ENCODE data around the gene KLC1.
A peak's percentile ranks its signal among the peaks of the same experiment; 100 is the strongest.

KLC1 gene

DNA sequence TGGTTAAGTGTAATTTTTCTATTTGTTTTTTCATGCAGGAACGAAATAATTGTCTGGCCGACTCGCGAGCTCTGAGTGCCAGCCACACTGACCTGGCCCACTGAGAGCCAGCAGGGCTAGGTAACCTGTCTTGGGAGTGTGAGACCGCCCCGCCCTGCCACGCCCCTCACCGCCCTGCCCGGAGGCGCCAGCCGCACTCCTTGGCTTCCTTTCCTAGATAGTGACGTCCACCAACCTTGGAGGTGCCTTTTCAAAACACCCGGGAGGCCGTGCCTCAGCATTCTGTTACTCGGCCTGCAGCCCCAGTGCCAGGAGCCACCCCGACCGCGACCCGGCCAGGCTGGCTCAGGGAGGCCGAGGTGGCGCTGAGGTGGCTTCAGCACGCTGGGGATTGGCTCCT is 64.5 kb downstream of the KLC1 start:
- no peak for DNase-seq

DNA sequence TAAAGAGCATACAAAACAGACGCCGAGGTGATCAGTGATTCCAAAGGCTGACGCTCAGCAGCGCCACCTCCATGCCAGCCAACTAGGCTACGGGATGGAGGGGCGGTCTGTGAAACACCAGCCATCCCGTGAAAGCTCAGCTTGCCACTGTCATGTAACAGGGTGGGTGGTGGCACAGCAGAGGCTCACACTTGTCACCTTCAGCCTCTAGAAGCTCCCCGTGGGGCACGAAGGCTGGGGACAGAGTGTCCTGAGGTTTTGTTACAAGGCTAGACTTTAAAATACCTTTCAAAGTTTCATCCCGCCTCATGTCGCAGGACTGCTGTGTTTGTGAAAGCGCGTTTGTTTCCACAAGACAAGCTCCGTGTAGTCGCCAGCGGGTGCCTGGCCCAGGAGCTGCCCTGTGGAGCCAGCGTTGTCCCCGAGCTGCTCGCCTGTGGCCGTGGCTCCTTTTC is 65.6 kb downstream of the KLC1 start:
- no peak for DNase-seq

DNA sequence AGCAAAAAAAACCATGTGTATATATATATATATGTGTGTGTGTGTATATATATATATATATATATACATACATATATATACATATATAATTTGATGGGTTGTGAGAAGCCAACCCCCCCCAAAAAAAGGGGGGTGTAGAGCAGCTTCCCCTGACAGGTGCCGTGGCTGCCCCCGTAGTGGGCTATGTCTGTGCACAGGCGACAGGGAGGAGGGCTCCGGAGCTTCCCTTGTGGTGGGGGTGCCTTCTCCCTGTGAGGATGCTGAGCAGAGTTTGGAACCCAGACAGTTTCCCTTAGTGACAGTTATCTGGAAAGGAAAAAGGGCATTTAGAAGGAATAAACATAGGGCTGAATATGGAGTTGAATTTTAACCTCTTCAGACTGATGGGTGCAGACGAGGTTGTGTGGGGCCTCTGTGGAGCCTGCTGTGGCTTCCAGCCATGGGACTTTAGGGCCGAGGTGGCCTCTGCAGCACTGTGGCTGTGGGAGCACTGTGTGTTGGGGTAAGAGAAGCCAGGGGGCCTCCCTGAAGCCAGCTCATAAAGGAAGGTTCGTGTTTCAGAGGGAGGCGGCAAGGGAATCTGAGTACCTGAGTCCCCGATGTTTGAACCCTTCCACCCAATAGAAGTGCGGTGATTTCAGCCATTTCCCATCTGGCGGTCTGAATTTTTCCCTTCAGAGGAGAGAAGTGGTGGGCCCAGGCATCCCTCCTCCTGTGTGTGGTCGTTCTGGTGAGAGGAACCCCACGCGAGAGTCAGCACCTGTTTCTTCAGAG is 66.5 kb downstream of the KLC1 start:
- peak; percentile 41 for DNase-seq

DNA sequence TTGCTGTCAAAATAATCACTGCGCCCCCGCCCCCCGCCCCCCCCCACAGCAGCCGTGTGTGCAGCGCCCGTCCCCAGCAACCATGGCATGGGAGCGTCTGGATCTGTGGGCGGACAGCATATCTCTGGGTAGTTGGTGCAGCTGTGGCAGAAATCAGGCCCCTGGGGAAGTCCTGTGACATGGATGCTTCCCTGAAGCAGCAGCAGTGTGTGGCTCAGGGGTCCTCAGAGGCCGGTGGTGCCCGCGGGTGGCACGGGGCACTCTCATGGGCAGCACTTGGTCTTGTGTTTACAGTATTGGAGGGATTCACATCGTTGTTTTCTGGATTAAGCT is 67.0 kb downstream of the KLC1 start:
- no peak for DNase-seq

DNA sequence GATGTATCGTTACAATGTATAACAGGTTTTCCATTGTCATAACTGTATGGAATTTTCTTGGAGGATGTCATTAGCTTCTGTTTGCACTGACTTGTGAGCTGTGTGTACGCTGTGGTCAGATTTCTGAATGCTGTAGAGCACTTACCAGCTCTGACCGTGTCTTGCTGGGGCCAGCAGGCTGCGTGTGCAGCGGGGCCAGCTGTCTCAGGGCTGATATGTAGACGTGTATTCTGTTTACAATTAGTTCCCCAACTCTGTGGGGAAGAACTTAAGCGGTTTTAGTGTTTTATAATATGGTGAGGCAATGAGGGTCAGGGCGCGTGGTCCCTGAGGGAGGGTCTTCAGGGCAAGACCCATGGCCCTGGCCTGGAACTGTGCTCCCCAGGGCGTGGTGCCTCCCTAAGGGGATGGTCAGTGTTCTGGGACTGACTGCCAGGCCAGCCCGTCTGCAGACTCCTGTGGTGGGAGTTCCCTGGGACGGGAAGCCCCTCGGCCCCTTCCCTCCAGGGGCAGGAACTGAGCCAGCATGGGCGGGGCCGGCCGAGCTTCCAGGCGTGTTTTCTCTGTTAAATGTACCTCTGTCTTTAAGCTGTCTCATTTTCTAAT is 67.6 kb downstream of the KLC1 start:
- peak; percentile 58 for DNase-seq

DNA sequence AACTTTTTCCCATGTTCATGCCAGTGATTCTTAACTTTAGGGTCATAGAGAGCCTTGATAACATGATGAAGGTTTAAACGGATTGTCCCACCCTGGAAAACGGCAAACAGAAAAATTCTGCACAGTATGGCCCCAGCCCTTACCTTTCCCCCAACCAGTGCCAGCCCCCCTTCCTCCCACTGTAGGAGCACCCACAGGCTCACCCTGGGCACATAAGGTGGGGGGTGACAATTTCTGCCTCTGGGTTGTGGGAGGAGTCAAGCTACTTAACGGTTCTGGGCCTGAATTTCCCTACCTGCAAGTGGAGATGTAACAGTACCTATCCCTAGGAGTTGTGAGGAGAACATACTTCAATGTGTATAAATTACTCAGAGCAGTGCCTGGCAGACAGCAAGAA is 68.2 kb downstream of the KLC1 start:
- DNase-seq, result no peak

DNA sequence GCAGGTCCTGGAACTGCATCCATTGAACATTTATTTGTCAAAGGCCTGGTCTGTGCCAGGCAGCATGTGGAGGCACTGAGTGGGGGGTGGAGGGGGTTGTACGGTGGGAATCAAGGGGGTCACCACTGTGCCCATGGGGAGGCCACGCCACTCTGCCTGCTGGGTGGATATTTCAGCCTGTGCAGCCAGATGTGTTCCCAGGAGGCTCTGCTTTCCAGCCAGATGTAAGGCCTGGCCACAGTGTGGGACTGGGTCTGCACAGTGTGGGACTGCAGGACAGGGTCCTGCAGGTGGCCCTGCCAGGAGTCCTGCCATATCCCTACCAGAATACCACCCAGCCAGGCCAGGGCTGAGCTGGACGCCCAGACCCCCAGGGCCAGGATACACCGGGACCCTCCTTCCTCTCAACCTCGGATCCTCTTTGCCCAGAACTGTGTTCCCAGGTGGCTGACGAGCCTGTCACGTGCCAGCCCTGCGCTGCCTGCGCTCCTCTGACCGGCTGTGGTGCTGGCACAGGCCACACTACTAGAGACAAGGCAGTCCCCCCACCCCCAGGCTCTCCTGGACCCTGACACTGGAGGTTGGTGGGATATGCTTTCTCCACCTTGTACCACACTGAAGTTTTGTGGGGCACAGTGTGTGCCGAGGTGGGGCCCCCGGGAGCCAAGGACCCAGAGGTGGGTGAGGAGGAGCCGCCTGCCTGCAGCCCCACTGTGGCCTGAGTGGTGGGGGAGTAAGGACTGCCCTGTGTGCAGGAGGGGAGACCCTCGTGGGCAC is 68.8 kb downstream of the KLC1 start:
- peak; percentile 47 for DNase-seq

DNA sequence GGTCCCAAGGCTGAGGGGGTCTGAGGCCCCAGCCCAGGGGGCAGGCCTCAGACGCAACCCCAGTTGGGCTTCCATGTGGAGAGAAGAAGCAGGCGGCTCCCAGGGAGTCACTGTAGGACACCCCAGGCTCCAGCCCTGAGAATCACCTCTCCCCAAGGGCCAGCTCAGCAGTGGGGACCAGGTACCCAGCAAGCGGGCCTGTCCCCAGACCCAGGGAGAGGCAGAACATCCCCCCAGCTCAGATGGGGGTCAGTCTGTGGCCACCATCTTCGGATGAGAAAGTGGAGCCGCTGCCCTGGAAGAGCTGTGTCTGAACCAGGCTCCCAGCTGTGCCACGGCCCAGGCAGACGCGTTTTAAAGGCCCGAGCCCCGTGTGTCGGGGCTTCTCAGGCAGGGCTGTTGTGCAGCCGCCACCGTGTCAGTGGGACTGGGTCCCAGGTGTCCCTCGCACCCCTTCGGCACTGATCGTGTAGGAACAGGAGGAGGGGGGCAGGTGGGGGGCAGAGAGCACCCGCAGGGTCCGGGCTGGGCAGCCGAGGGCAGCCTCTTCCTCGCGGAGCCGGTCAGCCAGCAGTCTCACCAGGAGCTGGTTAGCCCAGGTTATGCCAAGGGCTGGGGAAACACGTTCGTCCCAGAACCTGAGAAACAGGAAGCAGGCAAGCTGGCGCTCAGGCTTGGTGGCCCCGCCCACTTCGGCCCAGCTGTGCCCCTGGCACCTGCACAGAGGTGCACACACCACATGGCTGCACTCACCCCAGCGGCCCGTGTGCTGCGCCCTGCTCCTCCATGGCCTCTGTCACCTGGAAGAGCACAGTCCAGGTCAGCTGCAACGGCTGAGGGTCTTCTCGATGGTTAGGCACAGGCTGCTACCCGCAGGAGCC is 69.6 kb downstream of the KLC1 start:
- peak; percentile 49 for DNase-seq

DNA sequence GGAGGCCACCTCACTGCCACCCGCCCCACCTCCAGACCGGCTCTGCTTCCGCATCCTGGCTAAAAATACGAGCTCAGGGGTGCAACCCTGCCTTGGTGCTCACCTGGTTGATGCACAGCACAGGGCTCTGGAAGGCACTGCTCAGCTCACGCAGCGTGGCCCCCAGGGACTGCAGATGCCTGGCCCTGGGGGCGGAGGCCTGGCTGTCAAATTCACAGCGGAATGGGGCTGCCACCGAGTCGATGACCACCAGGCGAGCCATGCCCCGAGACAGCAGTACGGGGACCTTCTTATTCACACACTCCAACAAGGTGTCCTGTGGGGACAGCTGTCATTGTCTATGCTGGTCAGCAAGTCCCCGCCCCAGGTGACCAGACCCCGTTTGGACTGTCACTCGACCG is 70.2 kb downstream of the KLC1 start:
- DNase-seq, result no peak

DNA sequence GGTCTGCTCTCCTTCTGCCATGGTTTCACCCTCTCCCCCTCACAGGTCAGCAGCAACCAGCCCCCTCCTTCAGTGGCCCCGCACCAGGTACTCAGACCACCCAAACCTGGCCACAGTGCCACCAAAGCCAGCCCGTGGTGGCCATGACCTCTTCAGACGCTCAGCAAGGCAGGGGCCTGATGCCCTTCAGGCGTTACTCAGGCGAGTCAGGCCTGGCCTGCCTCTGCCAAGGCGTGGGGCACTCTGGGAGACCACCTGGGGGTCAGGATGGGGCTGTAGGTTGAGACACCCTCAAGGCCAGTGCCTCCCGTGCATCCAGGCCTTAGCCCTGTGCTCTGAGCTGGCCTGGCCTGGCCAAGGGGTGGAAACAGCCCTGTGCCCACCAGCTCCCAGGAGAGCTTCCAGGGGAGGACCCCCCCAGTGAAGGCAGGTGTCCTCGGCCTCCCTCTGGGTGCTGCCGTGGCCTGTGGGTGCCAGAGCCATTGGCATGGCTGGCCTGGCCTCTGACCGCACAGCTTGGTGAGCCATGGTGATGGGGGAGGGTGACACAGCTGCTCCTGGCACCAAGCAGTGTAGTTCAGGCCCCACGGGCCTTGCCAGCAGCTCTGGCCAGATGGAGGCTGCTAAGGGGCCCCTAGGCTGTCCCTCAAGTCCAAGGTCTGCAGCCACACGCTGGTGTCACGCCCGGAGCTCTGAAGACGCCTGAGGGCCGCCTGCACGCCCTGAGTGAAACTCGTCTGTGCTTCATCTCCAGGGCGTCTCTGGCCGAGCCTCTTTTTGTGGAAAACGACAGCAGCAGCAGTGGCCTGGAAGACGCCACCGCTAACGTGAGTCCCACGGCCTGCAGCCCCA is 71.1 kb downstream of the KLC1 start:
- peak; percentile 47 for DNase-seq

DNA sequence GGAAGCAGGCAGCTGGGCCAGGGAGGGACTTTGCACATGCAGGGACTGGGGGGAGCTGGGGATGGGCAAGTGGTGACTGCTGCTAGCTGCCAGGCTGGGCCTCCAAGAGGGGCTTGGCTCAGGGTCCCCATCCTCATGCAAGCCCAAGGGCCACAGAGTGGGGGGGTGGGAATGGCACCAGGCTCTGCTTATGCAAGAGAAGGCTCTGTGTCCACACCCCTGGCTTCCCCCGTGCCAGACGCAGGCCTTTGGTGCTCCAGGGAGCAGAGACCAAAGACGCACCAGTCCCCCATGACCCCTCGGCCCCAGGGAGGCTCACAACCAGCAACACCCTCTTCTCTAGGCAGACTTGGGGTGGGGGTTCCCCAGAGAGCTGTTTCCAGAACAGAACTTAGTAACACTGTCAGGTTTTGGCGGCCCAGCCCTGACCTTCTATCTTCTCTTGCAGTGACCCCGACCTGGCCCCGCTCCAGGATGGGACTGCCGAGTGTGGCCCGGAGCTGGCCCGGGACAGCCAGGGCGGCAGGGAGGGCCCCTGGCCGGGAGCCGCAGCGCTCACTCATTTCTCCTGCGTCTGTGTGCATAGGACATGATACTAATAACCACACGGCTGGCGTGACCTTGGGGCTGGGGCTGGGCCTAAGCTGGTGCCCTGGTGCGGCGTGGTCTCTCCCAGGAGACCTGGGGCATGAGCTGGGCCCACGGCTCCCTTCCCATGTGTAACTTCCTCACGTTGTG is 71.9 kb downstream of the KLC1 start:
- peak; percentile 55 for DNase-seq

DNA sequence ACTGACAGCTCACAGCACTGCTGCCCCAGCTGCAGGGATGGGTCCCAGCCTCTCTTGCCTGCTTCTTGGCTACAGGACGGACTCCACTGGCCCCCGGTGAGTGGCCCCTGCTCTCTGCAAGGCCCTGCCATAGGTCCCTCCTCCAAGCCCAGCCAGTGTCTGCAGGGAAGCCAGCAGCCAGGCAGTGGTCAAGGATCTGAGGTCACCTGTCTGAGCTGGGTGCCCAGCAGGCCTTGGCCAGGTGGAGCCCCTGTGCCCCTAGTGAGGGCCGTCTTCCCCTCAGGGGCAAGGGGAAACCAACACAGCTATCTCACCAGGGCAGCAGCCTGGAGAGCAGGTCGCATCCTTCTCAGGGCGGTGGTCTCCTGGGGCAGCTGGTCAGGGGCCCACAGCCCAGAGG is 73.1 kb downstream of the KLC1 start:
- no peak for DNase-seq

DNA sequence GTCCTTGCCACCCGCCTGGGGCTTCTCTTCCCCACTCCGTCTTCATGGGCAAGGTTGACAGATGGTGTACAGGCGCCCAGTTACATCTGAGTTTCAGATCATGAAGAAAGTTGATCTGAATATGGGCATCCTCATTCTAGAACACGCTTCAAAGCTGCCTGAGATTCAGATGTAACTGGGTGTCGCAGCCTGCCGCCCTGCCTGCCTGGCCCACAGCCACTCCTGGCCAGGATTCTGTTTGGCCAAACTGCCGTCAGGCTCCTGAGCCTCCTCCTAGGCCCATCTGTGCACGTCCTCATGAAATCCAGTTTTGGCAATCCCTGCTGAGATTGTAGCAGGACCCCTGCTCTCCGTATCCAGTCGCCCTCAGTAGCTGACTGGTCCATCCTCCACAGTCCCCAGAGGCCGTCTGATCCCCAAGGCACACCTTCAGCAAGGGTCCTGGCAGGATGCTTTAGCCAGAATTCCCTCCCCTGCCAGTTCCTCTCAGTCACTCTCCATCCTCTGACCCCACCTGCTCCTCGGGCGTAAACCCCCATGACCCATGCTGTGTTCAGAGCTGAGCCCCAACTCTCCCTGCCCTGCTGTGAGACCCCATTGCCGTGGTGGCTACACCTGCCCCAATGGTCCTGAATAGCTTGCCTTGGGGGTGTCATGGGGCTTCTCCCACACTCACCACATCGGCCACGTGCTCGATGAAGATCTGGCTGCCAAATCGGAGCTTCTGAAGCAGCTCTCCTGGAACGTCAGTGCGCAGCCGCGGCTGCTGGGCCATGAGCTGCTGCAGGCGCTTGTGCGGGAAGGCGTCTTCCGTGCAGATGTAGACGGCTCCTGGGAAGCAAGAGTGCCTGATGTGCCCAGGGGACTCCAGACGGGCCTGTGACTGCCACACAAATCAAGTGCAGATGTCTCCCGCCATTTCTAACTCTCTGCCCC is 73.8 kb downstream of the KLC1 start:
- no peak for DNase-seq

DNA sequence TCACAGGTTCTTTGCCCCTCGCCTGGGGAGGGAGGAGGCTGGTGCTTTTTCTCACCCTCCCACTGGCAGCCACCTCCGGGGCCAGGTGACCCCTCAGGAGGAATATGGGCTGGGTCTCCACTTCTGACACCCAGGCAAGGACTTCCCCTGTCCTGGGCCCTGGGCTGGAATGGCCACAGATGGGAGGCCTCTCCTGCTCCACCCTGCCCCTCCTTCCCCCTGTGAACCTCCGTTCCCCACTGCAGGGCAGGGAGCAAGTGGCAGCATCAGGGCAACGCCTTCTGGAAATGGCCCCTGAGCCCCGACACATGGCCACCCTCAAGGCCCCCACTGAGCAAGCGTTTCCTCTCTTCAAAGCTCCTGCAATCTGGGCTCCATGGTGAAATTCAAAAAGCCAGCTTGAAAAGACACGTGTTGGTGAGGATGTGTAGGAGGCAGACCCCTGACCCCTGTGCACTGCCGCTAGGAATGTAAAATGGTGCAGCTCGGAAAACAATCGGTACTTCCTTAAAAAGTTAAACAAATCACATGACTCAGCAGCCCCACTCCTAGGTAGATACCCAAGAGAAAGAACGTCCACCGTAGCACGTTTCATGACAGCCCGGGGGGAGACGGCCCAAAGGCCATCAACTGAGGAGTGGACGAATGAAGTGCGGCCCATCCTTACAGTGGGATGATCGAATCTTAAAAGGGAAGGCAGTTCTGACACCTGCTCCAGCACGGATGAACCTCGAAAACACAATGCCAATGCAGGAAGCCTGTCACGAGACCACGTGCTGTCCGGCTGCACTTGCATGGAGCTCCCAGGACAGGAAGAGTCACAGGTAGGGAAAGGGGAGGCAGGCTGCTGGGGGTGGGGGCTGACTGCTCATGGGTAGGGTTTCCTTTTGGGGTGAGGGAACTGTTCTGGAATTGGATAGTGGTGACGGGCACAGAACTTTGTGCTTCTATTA is 74.7 kb downstream of the KLC1 start:
- DNase-seq, result no peak

DNA sequence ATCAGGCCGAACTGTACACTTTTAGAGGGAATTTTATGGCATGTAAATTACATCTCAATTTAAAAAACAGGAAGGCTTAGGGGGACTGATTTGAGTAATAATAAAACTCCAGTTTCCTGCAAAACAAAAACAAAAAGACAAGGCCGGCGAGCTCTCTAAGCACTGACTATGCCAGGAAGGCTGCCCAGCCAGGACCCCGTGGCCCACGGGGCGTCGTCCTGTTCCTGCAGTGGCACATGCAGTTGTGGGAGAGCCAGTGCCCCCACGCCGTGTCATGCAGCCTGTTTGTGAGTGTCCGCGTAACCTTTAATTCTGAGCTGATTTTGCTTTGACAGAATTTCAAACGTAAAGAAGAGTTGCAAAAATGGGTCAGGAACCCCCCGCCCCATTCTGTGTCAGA is 75.7 kb downstream of the KLC1 start:
- no peak for DNase-seq

DNA sequence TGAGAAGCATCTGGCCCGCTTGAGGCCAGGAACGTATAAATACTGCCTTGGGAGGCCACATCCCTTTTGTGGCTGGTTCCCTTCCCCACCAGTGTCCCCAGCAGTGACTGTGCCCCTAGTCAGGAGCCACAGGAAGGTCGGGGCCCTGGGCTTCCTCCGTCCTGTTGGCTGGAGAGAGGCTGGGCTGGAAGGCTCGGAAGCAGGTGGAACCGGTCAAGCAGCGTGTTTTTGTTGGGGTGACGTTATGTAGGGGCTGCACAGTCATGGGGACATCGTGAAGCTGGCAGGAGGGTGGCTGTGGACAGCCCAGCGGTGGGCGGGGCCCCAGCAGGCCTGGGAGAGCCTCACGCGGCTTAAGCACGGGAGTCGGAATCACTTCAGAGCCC is 76.1 kb downstream of the KLC1 start:
- DNase-seq, result no peak

DNA sequence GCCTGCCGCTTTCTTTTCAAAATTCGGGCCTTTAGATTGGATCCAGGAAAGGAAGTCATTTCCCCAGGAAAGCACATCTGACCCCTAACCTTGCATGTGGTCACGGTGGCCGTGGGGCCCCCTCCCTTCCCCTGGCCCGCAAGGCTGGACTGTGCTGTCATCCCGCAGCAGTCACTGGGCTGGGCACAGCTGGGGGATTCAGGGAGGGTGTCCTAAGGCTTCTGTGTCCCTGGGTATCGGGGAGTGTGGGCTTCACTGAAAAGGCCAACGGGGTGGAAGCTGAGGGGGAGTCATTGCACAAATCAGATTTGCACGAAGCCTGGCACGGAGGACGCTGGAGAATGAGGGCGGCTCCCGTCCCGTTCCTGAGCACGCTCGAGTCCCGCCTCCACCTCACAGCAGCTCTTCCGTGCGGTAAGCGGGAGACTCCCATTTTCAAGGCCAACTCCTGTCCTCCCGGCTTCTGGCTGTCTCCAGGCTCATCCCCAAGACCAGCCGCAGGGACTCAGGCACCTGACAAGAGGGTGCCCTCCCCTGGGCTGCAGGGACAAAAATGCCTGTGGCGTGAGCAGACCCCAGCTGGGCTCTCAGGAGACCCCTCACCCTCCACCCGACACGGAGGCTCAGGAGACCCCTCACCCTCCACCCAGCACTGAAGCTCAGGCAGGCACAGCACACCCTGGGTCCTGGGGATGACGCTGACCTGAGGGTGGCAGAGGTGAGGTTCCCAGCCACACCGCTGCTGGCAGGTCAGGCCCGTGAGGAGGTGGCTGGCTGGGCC is 76.7 kb downstream of the KLC1 start:
- no peak for DNase-seq

Data from islet precursor cell (in vitro differentiated cells).